ENCODE measurements around the gene FHIT.

FHIT gene

DNA sequence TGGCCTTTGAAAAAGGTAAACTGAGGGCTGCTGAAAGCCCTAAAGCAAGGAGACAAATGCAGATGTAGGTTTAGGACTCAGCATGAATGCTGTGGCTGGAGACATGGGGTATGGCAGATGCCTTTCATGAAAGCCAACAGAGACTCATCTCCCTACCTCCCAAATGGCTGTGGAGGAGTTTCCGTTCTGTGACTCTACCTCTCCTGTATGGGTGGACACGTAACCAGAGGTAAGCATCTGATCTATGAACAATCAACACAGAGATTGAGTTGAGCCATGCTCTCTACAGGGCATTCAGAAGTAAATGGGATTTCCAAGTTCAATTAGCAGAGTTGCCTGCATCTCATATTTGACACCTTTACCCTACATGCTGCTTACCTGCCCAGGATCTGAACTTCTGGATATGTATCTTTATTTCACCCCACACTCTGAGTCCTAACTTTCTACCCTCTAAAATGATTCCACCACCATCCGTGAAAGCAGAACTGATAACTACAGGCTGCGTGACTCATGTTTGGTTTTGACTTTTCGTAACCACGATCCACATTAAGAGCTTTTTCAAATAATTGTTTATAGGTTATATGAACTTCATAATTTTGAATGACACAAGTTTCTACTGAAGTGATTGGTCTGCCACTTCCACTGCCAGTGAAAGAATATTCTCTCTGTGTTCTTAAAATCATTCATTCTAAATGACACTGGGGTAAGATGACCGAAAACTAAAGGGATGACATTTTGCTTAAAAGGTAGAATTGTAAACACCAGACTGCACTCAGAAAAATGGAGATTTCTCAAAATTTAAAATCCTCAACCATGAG lies 1058.7 kb downstream of the FHIT start:
- TF ChIP-seq, protein P1, sequence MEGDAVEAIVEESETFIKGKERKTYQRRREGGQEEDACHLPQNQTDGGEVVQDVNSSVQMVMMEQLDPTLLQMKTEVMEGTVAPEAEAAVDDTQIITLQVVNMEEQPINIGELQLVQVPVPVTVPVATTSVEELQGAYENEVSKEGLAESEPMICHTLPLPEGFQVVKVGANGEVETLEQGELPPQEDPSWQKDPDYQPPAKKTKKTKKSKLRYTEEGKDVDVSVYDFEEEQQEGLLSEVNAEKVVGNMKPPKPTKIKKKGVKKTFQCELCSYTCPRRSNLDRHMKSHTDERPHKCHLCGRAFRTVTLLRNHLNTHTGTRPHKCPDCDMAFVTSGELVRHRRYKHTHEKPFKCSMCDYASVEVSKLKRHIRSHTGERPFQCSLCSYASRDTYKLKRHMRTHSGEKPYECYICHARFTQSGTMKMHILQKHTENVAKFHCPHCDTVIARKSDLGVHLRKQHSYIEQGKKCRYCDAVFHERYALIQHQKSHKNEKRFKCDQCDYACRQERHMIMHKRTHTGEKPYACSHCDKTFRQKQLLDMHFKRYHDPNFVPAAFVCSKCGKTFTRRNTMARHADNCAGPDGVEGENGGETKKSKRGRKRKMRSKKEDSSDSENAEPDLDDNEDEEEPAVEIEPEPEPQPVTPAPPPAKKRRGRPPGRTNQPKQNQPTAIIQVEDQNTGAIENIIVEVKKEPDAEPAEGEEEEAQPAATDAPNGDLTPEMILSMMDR (conservative IDR thresholded peaks at IDR 0.05; ENCODE audit: low read depth): no peak
- DNase-seq (ENCODE audit: low spot score): no peak
- H3K27ac ChIP-seq: no peak overlapping the region
- POLR2A ChIA-PET (ENCODE audit: low non-redundant PET): no interaction called here
- CTCF ChIA-PET: interaction anchor here (0.7 kb wide), 1 partner anchor 1649 kb away, joined by 4 read pairs; no protein-coding TSS in a partner anchor

DNA sequence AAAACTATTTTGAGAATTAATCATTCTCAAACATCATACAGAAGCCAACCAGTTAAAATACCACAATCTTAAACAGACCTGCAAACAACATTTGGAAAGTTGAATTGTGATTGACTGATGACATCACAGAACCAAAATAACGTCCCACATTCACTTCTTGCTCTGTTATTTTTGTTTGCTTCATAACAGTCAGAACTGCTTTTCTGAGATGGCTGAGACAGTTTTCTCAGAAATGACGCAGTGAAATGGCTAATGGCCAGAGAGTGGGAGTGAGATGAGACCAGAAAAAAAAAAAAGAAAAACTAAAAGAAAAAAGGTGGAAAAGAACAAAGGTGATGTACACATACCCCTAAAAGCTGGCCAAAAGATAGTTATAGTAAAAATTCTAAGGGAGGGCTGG lies 1061.2 kb downstream of the FHIT start:
- DNase-seq (ENCODE audit: low spot score): no peak
- ChIA-PET CTCF (no interaction called here), POLR2A (ENCODE audit: low non-redundant PET) (no interaction called here)
- no peak overlapping the region for H3K27ac ChIP-seq
- TF ChIP-seq, protein P1 (conservative IDR thresholded peaks at IDR 0.05; ENCODE audit: low read depth): no peak

DNA sequence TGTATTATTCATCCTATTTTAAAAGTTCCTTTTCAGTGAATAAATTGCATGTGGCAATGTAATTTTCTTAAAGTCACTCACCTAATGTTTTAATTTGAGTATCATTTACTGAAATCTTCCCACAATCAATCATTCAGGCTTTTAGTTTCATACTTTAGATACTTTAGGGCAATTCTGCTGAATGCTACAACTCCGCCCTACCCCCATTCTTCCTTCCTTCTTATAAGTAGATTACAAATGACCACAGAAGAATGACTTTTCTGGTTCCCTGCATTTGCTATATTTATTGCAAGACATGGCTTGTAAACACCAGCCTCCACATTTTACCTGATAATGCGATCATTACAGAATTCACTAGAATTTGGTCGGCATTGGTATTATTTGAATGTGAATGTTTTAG lies 1061.9 kb downstream of the FHIT start:
- TF ChIP-seq, protein P1 (conservative IDR thresholded peaks at IDR 0.05; ENCODE audit: low read depth): no peak
- no peak for DNase-seq (ENCODE audit: low spot score)
- CTCF ChIA-PET: no interaction called here
- no peak overlapping the region for H3K27ac ChIP-seq
- POLR2A ChIA-PET (ENCODE audit: low non-redundant PET): no interaction called here

DNA sequence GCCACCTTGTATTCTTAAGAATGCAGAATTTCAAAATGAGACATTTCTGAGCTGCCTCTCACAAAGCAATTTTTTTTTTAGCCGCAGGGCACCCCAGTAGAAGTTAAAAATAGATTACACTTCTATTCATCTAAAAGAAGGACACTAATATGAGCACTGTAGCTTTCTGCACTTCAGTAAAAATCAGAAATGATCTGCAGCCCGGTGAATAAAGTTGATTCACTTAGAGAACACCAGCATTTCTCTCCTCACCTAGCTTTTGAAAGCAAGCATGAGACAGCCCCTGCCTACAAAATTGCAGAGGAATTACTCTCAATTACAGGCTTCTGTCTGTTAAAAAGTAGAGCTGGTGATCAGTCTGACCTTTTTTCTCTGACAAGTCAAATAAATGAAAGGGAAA lies 1062.4 kb downstream of the FHIT start:
- no peak overlapping the region for H3K27ac ChIP-seq
- CTCF ChIA-PET: no interaction called here
- POLR2A ChIA-PET (ENCODE audit: low non-redundant PET): no interaction called here
- TF ChIP-seq, protein P1 (conservative IDR thresholded peaks at IDR 0.05; ENCODE audit: low read depth): no peak
- DNase-seq (ENCODE audit: low spot score): no peak

DNA sequence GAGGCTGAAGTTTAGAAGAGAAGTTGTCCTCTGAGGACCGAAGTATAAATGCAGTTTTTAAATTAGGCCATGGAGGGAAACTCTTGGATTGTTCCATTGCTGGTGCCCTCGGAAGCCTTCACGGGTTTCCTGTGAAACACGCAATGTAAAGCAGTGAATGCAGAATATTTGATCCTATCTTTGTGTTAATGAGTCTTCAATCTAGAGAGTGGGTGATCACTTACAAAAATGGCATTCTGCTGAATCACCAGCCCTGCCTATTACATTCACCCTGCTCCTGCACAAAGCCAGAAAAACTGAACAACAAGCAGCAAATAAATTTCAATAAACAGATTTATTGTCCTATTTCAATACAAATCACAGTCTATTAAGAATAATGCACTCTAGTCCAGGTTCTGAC lies 1063.9 kb downstream of the FHIT start:
- DNase-seq (ENCODE audit: low spot score): no peak
- CTCF ChIA-PET: no interaction called here
- TF ChIP-seq, protein P1 (conservative IDR thresholded peaks at IDR 0.05; ENCODE audit: low read depth): no peak
- POLR2A ChIA-PET (ENCODE audit: low non-redundant PET): no interaction called here
- no peak overlapping the region for H3K27ac ChIP-seq

DNA sequence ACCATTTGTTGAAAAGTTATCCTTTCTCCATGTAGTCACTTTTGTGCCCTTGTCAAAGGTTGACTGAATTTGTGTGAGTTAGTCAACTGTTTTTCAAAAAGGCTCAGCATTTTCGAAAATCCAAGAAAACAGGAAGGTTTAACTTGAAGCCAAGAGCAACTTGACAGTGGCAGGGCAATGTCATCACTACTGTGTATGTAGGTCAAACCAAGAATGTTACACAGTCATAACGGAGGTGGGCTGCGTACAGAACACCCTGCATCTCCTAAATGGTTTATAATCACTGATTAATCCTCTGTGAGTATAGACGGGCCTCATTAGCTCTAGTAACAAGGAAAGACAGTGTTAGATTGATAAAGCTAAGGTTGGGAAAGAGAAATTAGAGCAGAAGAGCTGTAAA lies 1064.9 kb downstream of the FHIT start:
- DNase-seq (ENCODE audit: low spot score): no peak
- TF ChIP-seq, protein P1 (conservative IDR thresholded peaks at IDR 0.05; ENCODE audit: low read depth): no peak
- ChIA-PET POLR2A (ENCODE audit: low non-redundant PET) (no interaction called here), CTCF (interaction anchor here (0.7 kb wide), 1 partner anchor 65 kb away, joined by 5 read pairs; no protein-coding TSS in a partner anchor)
- no peak overlapping the region for H3K27ac ChIP-seq
